Smooth muscle cell of the brain vasculature (primary cell): Measurements from ENCODE around the gene ABHD12.

Experiments
- DNase-seq: peaks from one replicate; pipeline ENCODE4 v3.0.0-alpha.2; 2012; ENCODE audit warnings: low read depth, low spot score

Gene ABHD12

GRCh38 chr20:25382704-25383370, 7.8 kb downstream of the ABHD12 start:
- DNase-seq = no peak

GRCh38 chr20:25380945-25381614, 9.6 kb downstream of the ABHD12 start:
- no peak for DNase-seq

- no peak for DNase-seq
Observed at GRCh38 chr20:25378884-25379733, 11.5 kb downstream of the ABHD12 start.

- no peak for DNase-seq
Observed at GRCh38 chr20:25378189-25378883, 12.3 kb downstream of the ABHD12 start.

GRCh38 chr20:25376886-25377285, 13.7 kb downstream of the ABHD12 start:
- DNase-seq = no peak

- no peak for DNase-seq
Observed at GRCh38 chr20:25376236-25376635, 14.4 kb downstream of the ABHD12 start.

GRCh38 chr20:25374842-25375241, 15.8 kb downstream of the ABHD12 start:
- DNase-seq = no peak

GRCh38 chr20:25372584-25373336, 17.9 kb downstream of the ABHD12 start:
- no peak for DNase-seq

- no peak for DNase-seq
Observed at GRCh38 chr20:25369971-25370370, 20.7 kb downstream of the ABHD12 start.

GRCh38 chr20:25369529-25369928, 21.1 kb downstream of the ABHD12 start:
- no peak for DNase-seq

GRCh38 chr20:25368976-25369375, 21.7 kb downstream of the ABHD12 start:
- no peak for DNase-seq

GRCh38 chr20:25368526-25368925, 22.1 kb downstream of the ABHD12 start:
- no peak for DNase-seq

- no peak for DNase-seq
Observed at GRCh38 chr20:25364879-25365699, 25.5 kb downstream of the ABHD12 start.

GRCh38 chr20:25364180-25364788, 26.4 kb downstream of the ABHD12 start:
- no peak for DNase-seq

GRCh38 chr20:25361287-25361683, 29.4 kb downstream of the ABHD12 start:
- DNase-seq = no peak

- DNase-seq = peak; percentile 35
Observed at GRCh38 chr20:25360631-25361286, 29.9 kb downstream of the ABHD12 start.

GRCh38 chr20:25356271-25356933, 34.2 kb downstream of the ABHD12 start:
- no peak for DNase-seq

GRCh38 chr20:25355866-25356265, 34.8 kb downstream of the ABHD12 start:
- no peak for DNase-seq
